Caco-2 (cell line): ENCODE results near the gene CCDC158. TPM values are rescaled to one million over a fixed set of nuclear protein-coding genes. Genes with fewer than 3 reads are reported as not detected.
A peak's percentile ranks its signal among the peaks of the same experiment; 100 is the strongest.

ENCODE experiments used
- BruUV-seq: library from RNA; stranded (reverse); fragments of 400-500 nt; replicated peaks from 2 replicates; lab custom pipeline; 2021; lab: Mats Ljungman, UMichigan
- CTCF ChIA-PET: fragments of 300-600 bp; sonication (Branson Sonifier 250); formaldehyde crosslinking; loops from one replicate; lab custom pipeline; 2022; ENCODE audit warnings: antibody characterized with exemption; lab: Charles Lee
- POLR2A ChIA-PET: fragments of 300-600 bp; sonication (Branson Sonifier 250); formaldehyde crosslinking; loops from one replicate; lab custom pipeline; 2022; ENCODE audit warnings: antibody characterized with exemption; lab: Charles Lee
- DNase-seq, 2 experiments: peaks; one replicate each; pipeline versions ENCODE4 v3.0.0 to v3.0.0-alpha.2; 2020 to 2022
- H3K27me3 ChIP-seq: replicated peaks from 2 replicates; pipeline ENCODE4 v1.6.0; 2011; ENCODE audit warnings: low read length; ENCODE audit not compliant: control insufficient read depth, insufficient read depth
- H3K36me3 ChIP-seq: 2 replicates; pipeline ENCODE4 v1.5.1; 2011; ENCODE audit warnings: low read length; ENCODE audit not compliant: control insufficient read depth, insufficient read depth
- H3K4me1 ChIP-seq: fragments of 250-450 bp; sonication (Bioruptor Pico); 2 replicates; pipeline ENCODE4 v1.5.1; 2020; ENCODE audit warnings: mild to moderate bottlenecking
- H3K4me3 ChIP-seq: 2 replicates; pipeline ENCODE4 v1.5.1; 2011; ENCODE audit warnings: low read depth, mild to moderate bottlenecking, control low read depth, low read length
- H3K9me3 ChIP-seq: fragments of 250-450 bp; sonication (Bioruptor Pico); 2 replicates; pipeline ENCODE4 v1.5.1; 2020; ENCODE audit warnings: mild to moderate bottlenecking, moderate library complexity
- H3K27ac Mint-ChIP-seq: one replicate; pipeline ENCODE4 v1.8.0; 2022; ENCODE audit warnings: mixed read lengths; ENCODE audit not compliant: unreplicated experiment
- H3K27me3 Mint-ChIP-seq: one replicate; pipeline ENCODE4 v1.8.0; 2022; ENCODE audit warnings: mixed read lengths; ENCODE audit not compliant: insufficient read depth, unreplicated experiment
- H3K36me3 Mint-ChIP-seq: one replicate; pipeline ENCODE4 v1.8.0; 2022; ENCODE audit warnings: mild to moderate bottlenecking, mixed read lengths; ENCODE audit not compliant: insufficient read depth, unreplicated experiment
- H3K4me1 Mint-ChIP-seq: one replicate; pipeline ENCODE4 v1.8.0; 2022; ENCODE audit warnings: low read depth, mixed read lengths; ENCODE audit not compliant: unreplicated experiment
- H3K4me3 Mint-ChIP-seq: one replicate; pipeline ENCODE4 v1.8.0; 2022; ENCODE audit warnings: mild to moderate bottlenecking, moderate library complexity, mixed read lengths; ENCODE audit not compliant: unreplicated experiment
- H3K9me3 Mint-ChIP-seq: one replicate; pipeline ENCODE4 v1.8.0; 2022; ENCODE audit warnings: mixed read lengths; ENCODE audit not compliant: unreplicated experiment
- intact Hi-C: fragments of 100-400 bp; cut with micrococcal nuclease; formaldehyde crosslinking; loops from one replicate; pipeline ENCODE4 v1.10.0; 2022; ENCODE audit not compliant: unreplicated experiment
- total RNA-seq: library from RNA; stranded (reverse); gene quantifications from 2 replicates; pipeline ENCODE4 v1.2.3, GENCODE V29; 2022
- TF ChIP-seq, protein P1 (sequence below), 2 experiments: fragments of 200-600 bp in 1 of 2; IDR thresholded peaks; 1 replicate in 1 of 2; 2 replicates in 1 of 2; pipeline versions ENCODE4 v1.5.1 to v1.8.0; 2011 to 2022; ENCODE audit warnings: antibody characterized with exemption in 1 of 2, control low read depth in 1 of 2, inconsistent platforms in 1 of 2, low read depth in 1 of 2, low read length in 1 of 2, mild to moderate bottlenecking in 1 of 2, moderate library complexity in 1 of 2; ENCODE audit not compliant: insufficient read depth in 1 of 2, severe bottlenecking in 1 of 2, unreplicated experiment in 1 of 2

The CCDC158 gene
- total RNA-seq, 1 experiment from 2014 or later = 0.39 TPM

DNA sequence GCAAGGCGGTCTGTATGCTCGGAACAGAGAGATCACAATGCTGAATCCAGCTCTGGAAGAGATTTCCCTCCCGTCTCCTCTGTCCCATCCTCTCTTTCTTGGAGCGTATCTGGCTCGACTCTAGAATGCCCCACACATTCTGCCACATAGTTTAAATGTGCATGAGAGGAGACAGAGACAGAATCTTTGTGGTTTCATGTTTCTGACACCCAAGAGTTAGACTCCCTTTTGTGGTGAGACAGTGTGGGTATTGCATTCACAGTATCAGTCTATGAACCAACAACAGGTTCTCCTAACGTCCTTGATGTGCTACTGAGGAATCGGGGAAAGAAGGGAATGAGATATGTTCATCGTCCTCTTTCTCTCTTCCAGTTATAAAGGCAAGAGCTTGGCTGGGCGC is 144.1 kb downstream of the CCDC158 start:
- intact Hi-C loops = no loop called here
- ChIA-PET POLR2A (no interaction called here), CTCF (no interaction called here)
- Histone ChIP-seq H3K27me3 (no peaks in the 10 kb centered on the region), H3K4me1 (peaks cover 22% of the 10 kb centered on the region), H3K4me3 (no peak overlapping the region), H3K36me3 (no peaks in the 10 kb centered on the region), H3K9me3 (0 out of 2 replicates have a peak, but pooled peaks cover 3% of the 10 kb centered on the region)
- H3K4me1 Mint-ChIP-seq = peaks cover 28% of the 10 kb centered on the region
- no peaks in the 10 kb centered on the region for H3K27me3 Mint-ChIP-seq
- BruUV-seq = no TSS peak
- TF ChIP-seq, protein P1, sequence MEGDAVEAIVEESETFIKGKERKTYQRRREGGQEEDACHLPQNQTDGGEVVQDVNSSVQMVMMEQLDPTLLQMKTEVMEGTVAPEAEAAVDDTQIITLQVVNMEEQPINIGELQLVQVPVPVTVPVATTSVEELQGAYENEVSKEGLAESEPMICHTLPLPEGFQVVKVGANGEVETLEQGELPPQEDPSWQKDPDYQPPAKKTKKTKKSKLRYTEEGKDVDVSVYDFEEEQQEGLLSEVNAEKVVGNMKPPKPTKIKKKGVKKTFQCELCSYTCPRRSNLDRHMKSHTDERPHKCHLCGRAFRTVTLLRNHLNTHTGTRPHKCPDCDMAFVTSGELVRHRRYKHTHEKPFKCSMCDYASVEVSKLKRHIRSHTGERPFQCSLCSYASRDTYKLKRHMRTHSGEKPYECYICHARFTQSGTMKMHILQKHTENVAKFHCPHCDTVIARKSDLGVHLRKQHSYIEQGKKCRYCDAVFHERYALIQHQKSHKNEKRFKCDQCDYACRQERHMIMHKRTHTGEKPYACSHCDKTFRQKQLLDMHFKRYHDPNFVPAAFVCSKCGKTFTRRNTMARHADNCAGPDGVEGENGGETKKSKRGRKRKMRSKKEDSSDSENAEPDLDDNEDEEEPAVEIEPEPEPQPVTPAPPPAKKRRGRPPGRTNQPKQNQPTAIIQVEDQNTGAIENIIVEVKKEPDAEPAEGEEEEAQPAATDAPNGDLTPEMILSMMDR (IDR thresholded peaks at IDR 0.05; ENCODE audit: insufficient read depth in 1 of 2, low read depth in 1 of 2, low read length in 1 of 2, severe bottlenecking in 1 of 2, unreplicated experiment in 1 of 2) = no peak
- DNase-seq = no peak
- peak overlapping the region; percentile 18 for H3K27ac Mint-ChIP-seq
- no peaks in the 10 kb centered on the region for H3K36me3 Mint-ChIP-seq
- no peaks in the 10 kb centered on the region for H3K9me3 Mint-ChIP-seq
- no peak overlapping the region for H3K4me3 Mint-ChIP-seq

DNA sequence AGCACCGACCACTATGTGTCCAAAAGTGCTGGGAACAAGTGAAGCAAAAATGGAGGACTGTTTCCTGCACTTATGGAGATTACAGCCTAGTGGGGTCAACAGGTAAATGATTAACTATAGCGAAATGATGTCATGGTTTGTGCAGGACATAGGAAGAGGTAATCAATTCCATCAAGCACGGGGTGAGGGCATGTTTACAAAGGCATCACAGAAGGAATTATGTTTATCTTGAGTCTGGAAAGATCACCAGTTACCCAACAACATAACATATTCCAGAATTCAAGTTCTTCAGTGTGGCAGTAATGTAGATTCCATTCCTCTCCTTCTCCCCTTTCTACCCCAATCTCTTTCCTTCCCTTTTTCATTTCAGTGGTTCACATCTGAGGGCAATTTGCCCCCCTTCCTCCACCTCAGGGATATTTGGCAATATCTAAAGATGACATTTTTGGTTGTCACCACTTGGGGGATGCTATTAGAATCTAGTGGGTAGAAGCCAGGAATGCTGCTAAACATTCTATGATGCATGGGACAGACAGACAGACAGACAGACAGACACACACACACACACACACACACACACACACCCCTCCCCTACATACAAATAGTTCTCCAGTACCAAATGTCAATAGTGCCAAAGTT is 145.3 kb downstream of the CCDC158 start:
- no peak overlapping the region for H3K4me3 Mint-ChIP-seq
- ChIA-PET CTCF (no interaction called here), POLR2A (no interaction called here)
- intact Hi-C loops = no loop called here
- Histone ChIP-seq H3K9me3 (0 out of 2 replicates have a peak, but pooled peaks cover 3% of the 10 kb centered on the region), H3K4me3 (no peak overlapping the region), H3K36me3 (no peaks in the 10 kb centered on the region), H3K4me1 (peaks cover 22% of the 10 kb centered on the region), H3K27me3 (no peaks in the 10 kb centered on the region)
- BruUV-seq = no TSS peak
- no peaks in the 10 kb centered on the region for H3K36me3 Mint-ChIP-seq
- TF ChIP-seq, protein P1 (IDR thresholded peaks at IDR 0.05; ENCODE audit: insufficient read depth in 1 of 2, low read depth in 1 of 2, low read length in 1 of 2, severe bottlenecking in 1 of 2, unreplicated experiment in 1 of 2) = no peak
- peaks cover 28% of the 10 kb centered on the region for H3K4me1 Mint-ChIP-seq
- H3K27ac Mint-ChIP-seq = no peak overlapping the region
- no peaks in the 10 kb centered on the region for H3K9me3 Mint-ChIP-seq
- DNase-seq = peak; percentile 41 to 46
- no peaks in the 10 kb centered on the region for H3K27me3 Mint-ChIP-seq

DNA sequence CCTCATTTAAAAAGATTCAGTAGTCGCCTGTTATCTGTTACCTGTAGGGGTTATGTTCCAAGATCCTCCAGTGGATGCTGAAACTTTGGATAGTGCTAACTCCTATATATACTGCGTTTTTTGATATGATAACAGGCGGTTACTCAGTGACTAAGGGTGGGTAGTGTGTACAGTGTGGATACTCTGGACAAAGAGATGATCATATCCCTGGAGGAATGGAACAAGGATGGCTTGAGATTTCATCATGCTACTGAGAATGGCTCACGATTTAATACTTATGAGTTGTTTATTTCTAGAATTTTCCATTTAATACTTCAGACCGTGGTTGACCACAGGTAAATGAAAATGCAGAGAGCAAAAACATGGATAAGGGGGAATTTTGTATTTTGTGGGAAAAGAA is 147.9 kb downstream of the CCDC158 start:
- intact Hi-C loops = no loop called here

More for the DNA sequence above, 147.9 kb downstream of the CCDC158 start:
- no peaks in the 10 kb centered on the region for H3K27me3 ChIP-seq
- H3K4me3 ChIP-seq = no peak overlapping the region
- no peak for DNase-seq
- H3K4me1 Mint-ChIP-seq = peaks cover 22% of the 10 kb centered on the region
- H3K36me3 Mint-ChIP-seq = no peaks in the 10 kb centered on the region
- ChIA-PET POLR2A (no interaction called here), CTCF (no interaction called here)
- BruUV-seq = no TSS peak
- no peaks in the 10 kb centered on the region for H3K27me3 Mint-ChIP-seq
- H3K4me1 ChIP-seq = peaks cover 13% of the 10 kb centered on the region
- no peaks in the 10 kb centered on the region for H3K9me3 Mint-ChIP-seq
- H3K27ac Mint-ChIP-seq = no peak overlapping the region
- TF ChIP-seq, protein P1 (IDR thresholded peaks at IDR 0.05; ENCODE audit: insufficient read depth in 1 of 2, low read depth in 1 of 2, low read length in 1 of 2, severe bottlenecking in 1 of 2, unreplicated experiment in 1 of 2) = no peak
- H3K9me3 ChIP-seq = 0 out of 2 replicates have a peak, but pooled peaks cover 3% of the 10 kb centered on the region
- no peak overlapping the region for H3K4me3 Mint-ChIP-seq
- no peaks in the 10 kb centered on the region for H3K36me3 ChIP-seq
